GM10266 (cell line): Measurements from ENCODE around the gene ACKR2.

ENCODE experiments used
- DNase-seq: peaks from one replicate; pipeline ENCODE4 v3.0.0; 2012; ENCODE audit errors: extremely low spot score
- CTCF ChIP-seq: IDR thresholded peaks from 2 replicates; pipeline ENCODE4 v1.5.1; 2012; ENCODE audit warnings: mild to moderate bottlenecking, low read depth; ENCODE audit not compliant: control insufficient read depth, insufficient read depth; ENCODE audit errors: missing control alignments

The ACKR2 gene

GRCh38 chr3:42826141-42826540 lies 16.9 kb downstream of the ACKR2 start:
- DNase-seq, result no peak
- no peak for TF ChIP-seq CTCF

- no peak for DNase-seq
Observed at GRCh38 chr3:42827023-42827422, 17.8 kb downstream of the ACKR2 start.

GRCh38 chr3:42827654-42828053 lies 18.4 kb downstream of the ACKR2 start:
- TF ChIP-seq CTCF, result no peak
- no peak for DNase-seq

More at GRCh38 chr3:42827023-42827422, 17.8 kb downstream of the ACKR2 start:
- no peak for TF ChIP-seq CTCF

- TF ChIP-seq CTCF, result no peak
- DNase-seq, result no peak
Observed at GRCh38 chr3:42829083-42829627, 19.9 kb downstream of the ACKR2 start.

GRCh38 chr3:42829628-42830436 lies 20.6 kb downstream of the ACKR2 start:
- DNase-seq, result no peak
- no peak for TF ChIP-seq CTCF

GRCh38 chr3:42830437-42831320 lies 21.4 kb downstream of the ACKR2 start:
- DNase-seq, result no peak
- TF ChIP-seq CTCF, result peak; percentile 27

- DNase-seq, result peak; percentile 50
- TF ChIP-seq CTCF, result peak; percentile 81
Observed at GRCh38 chr3:42831321-42831713, 22.1 kb downstream of the ACKR2 start.
